Small intestine (tissue), 16 donors: ENCODE data around the gene IRS2. TPM values are rescaled to one million over a fixed set of nuclear protein-coding genes. Genes with fewer than 3 reads are reported as not detected.
"Not testable (repeated sequence)": the region's sequence is repeated elsewhere in the genome, so short reads cannot be mapped to it uniquely, and the experiment has no call there.

Source experiments
- DNase-seq, 2 donors: peaks; one replicate each; pipeline versions ENCODE4 v3.0.0 to v3.0.0-alpha.2; 2013
- FAIRE-seq: peaks from 2 replicates; lab custom pipeline; 2012; peaks lifted over from hg19 to GRCh38; lab: Jason Lieb, UNC
- H3K27ac ChIP-seq, 3 donors: one replicate each; pipeline ENCODE4 v1.5.1; 2013; ENCODE audit warnings: low read length in 2 of 3, mild to moderate bottlenecking in 2 of 3, control low read depth in 1 of 3, inconsistent platforms in 1 of 3, low read depth in 1 of 3, moderate library complexity in 1 of 3
- H3K27me3 ChIP-seq, 3 donors: one replicate each; pipeline ENCODE4 v1.6.1; 2013; ENCODE audit warnings: low read length in 3 of 3, inconsistent platforms in 1 of 3; ENCODE audit not compliant: control insufficient read depth in 3 of 3, insufficient read depth in 3 of 3
- H3K36me3 ChIP-seq, 3 donors: one replicate each; pipeline ENCODE4 v1.6.1; 2013; ENCODE audit warnings: low read length in 3 of 3, inconsistent platforms in 1 of 3, low read depth in 1 of 3, mild to moderate bottlenecking in 1 of 3, moderate library complexity in 1 of 3; ENCODE audit not compliant: control insufficient read depth in 3 of 3, insufficient read depth in 2 of 3
- H3K4me1 ChIP-seq, 3 donors: one replicate each; pipeline ENCODE4 v1.6.1; 2013; ENCODE audit warnings: low read length in 2 of 3, inconsistent platforms in 1 of 3, low read depth in 1 of 3, mild to moderate bottlenecking in 1 of 3, moderate library complexity in 1 of 3; ENCODE audit not compliant: control insufficient read depth in 3 of 3, insufficient read depth in 2 of 3
- H3K4me3 ChIP-seq, 3 donors: one replicate each; pipeline ENCODE4 v1.5.1; 2013; ENCODE audit warnings: low read length in 3 of 3, control low read depth in 1 of 3, inconsistent platforms in 1 of 3, low read depth in 1 of 3, mild to moderate bottlenecking in 1 of 3, moderate library complexity in 1 of 3
- H3K9me3 ChIP-seq, 2 donors: one replicate each; pipeline ENCODE4 v1.6.1; 2013; ENCODE audit warnings: low read depth in 1 of 2, low read length in 1 of 2; ENCODE audit not compliant: control insufficient read depth in 2 of 2, insufficient read depth in 1 of 2
- WGBS, 3 donors: extraction: QIAGEN DNeasy Blood & Tissue Kit; methylation state at CpG; one replicate each; pipeline ENCODE4 v1.1.7; 2013; 5-methylcytosine and 5-hydroxymethylcytosine counted together
- long read RNA-seq, 10 donors: transcript quantifications; one replicate each; lab custom pipeline, GENCODE V29; 2026
- polyA plus RNA-seq, 4 donors: library from polyadenylated mRNA; stranded (reverse) in 3 of 4; unstranded in 1 of 4; fragments of 200-250 nt in 3 of 4; fragments of 120-200 nt in 1 of 4; gene quantifications; one replicate each; pipeline versions ENCODE4 v1.2.1 to v1.2.3, GENCODE V29; 2013
- donor health status: healthy with polysubstance abuse.
- donor health status: control.
- donor health status: control.
- donor health status: Bipolar disorder and iron deficiency.
- donor health status: healthy.

Gene IRS2
- 10 to 100 TPM in 1 of 4 donors, 1 to 10 TPM in 3; 3.8 to 16.2 (median 5.0) TPM for polyA plus RNA-seq
- long read RNA-seq, donor 1, result 0 reads
- long read RNA-seq, donor 2, full-length matches to known transcripts, result 1 of 1 reads
- long read RNA-seq, donor 2, partial matches to known transcripts, result 0 of 1 reads
- long read RNA-seq, donor 2, other reads (novel, unspliced or antisense), result 0 of 1 reads
- long read RNA-seq, donor 3, full-length matches to known transcripts, result 2 of 2 reads
- long read RNA-seq, donor 3, partial matches to known transcripts, result 0 of 2 reads
- long read RNA-seq, donor 3, other reads (novel, unspliced or antisense), result 0 of 2 reads
- long read RNA-seq, donor 4, result 0 reads
- long read RNA-seq, donor 5, full-length matches to known transcripts, result 3 of 3 reads
- long read RNA-seq, donor 5, partial matches to known transcripts, result 0 of 3 reads
- long read RNA-seq, donor 5, other reads (novel, unspliced or antisense), result 0 of 3 reads
- long read RNA-seq, donor 6, full-length matches to known transcripts, result 3 of 3 reads
- long read RNA-seq, donor 6, partial matches to known transcripts, result 0 of 3 reads
- long read RNA-seq, donor 6, other reads (novel, unspliced or antisense), result 0 of 3 reads
- long read RNA-seq, donor 7, result 0 reads
- long read RNA-seq, donor 8, result 0 reads
- long read RNA-seq, donor 9, full-length matches to known transcripts, result 2 of 2 reads
- long read RNA-seq, donor 9, partial matches to known transcripts, result 0 of 2 reads
- long read RNA-seq, donor 9, other reads (novel, unspliced or antisense), result 0 of 2 reads
- long read RNA-seq, donor 10, full-length matches to known transcripts, result 8 of 8 reads
- long read RNA-seq, donor 10, partial matches to known transcripts, result 0 of 8 reads
- long read RNA-seq, donor 10, other reads (novel, unspliced or antisense), result 0 of 8 reads

GRCh38 chr13:109786457-109787134, at the start of gene IRS2:
Gene IRS2, minus strand, starts transcription at chr13:109786583. Its CDS starts 530 bp downstream, at chr13:109786053.
- Histone ChIP-seq H3K4me1 (peaks cover 2 to 7% (median 4%) of the 10 kb centered on the region in 3 donors), H3K36me3 (peaks cover 0 to 20% (median 4%) of the 10 kb centered on the region in 3 donors), H3K27ac (peak within 1 kb of the TSS; percentile 74 to 89 (median 81)), H3K27me3 (peaks cover 0 to 8% (median 2%) of the 10 kb centered on the region in 3 donors), H3K9me3 (no peaks in the 10 kb centered on the region), H3K4me3 (peak within 1 kb of the TSS; percentile 51 to 95 (median 70))
- whole genome bisulfite sequencing, 3 donors, result 1% methylated on average over 17 to 98 of the region's 98 CpGs
- no peak for FAIRE-seq
- DNase-seq, result peak; percentile 92 to 97

DNA sequence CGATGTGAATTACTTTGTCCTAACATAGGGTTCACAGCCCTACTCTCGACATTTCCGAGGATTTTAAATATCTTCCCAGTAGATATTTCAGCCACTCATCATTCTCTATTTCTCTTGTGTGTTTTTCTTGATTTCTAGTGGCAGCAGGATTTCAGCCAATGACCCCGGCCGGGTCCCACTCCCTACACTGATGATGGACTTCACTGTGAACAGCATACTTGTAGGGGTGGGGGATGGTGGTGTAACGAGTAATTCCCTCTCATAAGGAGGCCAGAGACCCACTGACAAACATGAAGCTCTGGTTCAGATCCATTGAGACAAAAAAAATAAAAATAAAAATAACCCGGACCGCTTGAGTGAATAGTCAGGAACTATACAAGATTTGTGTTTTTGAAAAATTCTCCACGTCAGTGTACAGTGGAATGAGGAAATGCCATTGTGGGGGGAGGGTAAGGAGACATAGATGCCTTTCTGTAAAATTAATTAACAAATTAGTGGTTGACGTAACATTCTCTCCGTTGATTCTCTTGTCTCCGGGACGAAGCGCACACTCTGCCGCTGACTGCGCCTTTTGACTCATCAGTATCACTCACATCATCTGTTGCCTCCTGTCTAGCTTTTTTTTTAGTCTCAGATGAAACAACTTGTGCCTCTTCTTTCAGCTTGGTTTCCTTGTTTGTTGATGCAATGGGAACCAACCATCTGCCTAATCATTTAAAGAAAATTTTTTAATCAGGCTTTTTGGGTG, 48.8 kb upstream of the IRS2 start:
- DNase-seq, result no peak
- Histone ChIP-seq H3K36me3 (no peaks in the 10 kb centered on the region), H3K27ac (no peak overlapping the region), H3K27me3 (peaks cover 0 to 2% (median 0%) of the 10 kb centered on the region in 3 donors), H3K4me1 (peaks cover 0 to 12% (median 0%) of the 10 kb centered on the region in 3 donors), H3K4me3 (no peak overlapping the region), H3K9me3 (peaks cover 0 to 2% of the 10 kb centered on the region in 2 donors)
- WGBS, 3 donors, result 78 to 91% (median 84%) methylated on average over 16 of the region's 16 CpGs
- FAIRE-seq, result no peak

GRCh38 chr13:109833940-109834339, 47.6 kb upstream of the IRS2 start:
- no peaks in the 10 kb centered on the region for H3K36me3 ChIP-seq
- H3K4me1 ChIP-seq, result peaks cover 0 to 12% (median 0%) of the 10 kb centered on the region in 3 donors
- no peak overlapping the region for H3K27ac ChIP-seq
- WGBS, 3 donors, result 85 to 93% (median 92%) methylated on average over 5 of the region's 5 CpGs
- H3K4me3 ChIP-seq, result no peak overlapping the region
- FAIRE-seq, result no peak
- peaks cover 0 to 2% of the 10 kb centered on the region in 2 donors for H3K9me3 ChIP-seq
- no peak for DNase-seq
- H3K27me3 ChIP-seq, result peaks cover 0 to 2% (median 0%) of the 10 kb centered on the region in 3 donors

DNA sequence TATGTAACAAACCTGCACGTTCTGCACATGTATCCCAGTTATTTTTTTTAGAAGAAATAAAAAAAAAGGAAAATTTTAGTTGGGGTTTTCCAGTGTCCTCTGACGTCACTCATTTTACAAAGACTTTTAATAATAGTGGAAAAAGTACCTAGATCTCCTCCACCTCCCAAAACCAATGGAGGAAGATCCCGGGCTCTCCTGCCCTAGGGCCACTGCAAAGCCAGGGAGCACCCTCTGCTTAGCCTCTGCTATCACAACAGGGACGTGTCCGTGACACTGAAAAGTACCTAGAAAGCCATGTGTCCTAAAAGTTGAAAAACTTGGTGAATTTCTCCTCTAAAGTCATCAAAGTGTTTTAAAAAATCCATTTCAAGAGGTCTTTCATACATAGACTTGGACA, 46.7 kb upstream of the IRS2 start:
- DNase-seq (no peak), FAIRE-seq (no peak)
- Histone ChIP-seq H3K36me3 (no peaks in the 10 kb centered on the region), H3K4me1 (peaks cover 0 to 12% (median 0%) of the 10 kb centered on the region in 3 donors), H3K9me3 (peaks cover 0 to 2% of the 10 kb centered on the region in 2 donors), H3K27me3 (peaks cover 0 to 2% (median 0%) of the 10 kb centered on the region in 3 donors), H3K4me3 (no peak overlapping the region), H3K27ac (no peak overlapping the region)
- WGBS, 3 donors, result 86 to 90% (median 87%) methylated on average over 5 of the region's 5 CpGs

DNA sequence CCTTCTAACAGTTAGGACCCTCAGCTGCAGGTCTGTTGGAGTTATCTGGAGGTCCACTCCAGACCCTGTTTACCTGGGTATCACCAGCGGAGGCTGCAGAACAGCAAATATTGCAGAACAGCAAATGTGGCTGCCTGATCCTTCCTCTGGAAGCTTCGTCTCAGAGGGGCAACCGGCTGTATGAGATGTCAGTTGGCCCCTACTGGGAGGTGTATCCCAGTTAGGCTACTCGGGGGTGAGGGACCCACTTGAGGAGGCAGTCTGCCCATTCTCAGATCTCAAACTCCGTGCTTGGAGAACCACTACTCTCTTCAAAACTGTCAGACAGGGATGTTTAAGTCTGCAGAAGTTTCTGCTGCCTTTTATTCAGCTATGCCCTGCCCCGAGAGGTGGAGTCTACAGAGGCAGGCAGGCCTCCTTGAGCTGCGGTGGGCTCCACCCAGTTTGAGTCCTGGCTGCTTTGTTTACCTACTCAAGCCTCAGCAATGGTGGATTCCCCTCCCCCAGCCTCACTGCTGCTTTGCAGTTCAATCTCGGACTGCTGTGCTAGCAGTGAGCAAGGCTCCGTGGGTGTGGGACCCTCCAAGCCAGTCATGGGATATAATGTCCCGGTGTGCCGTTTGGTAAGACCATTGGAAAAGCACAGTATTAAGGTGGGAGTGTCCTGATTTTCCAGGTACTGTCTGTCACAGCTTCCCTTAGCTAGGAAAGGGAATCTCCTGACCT, 42.4 kb upstream of the IRS2 start:
- not testable (repeated sequence) for H3K27ac ChIP-seq, H3K4me3 ChIP-seq, H3K4me1 ChIP-seq, DNase-seq, H3K9me3 ChIP-seq, FAIRE-seq, H3K36me3 ChIP-seq, H3K27me3 ChIP-seq
- WGBS, 3 donors, result 88 to 94% (median 90%) methylated on average over 11 of the region's 11 CpGs

GRCh38 chr13:109823201-109823600, 36.8 kb upstream of the IRS2 start:
- H3K4me1 ChIP-seq, H3K36me3 ChIP-seq, FAIRE-seq, H3K4me3 ChIP-seq, DNase-seq, H3K27me3 ChIP-seq, H3K27ac ChIP-seq, H3K9me3 ChIP-seq: not testable (repeated sequence)
- WGBS, 3 donors, result 85 to 93% (median 90%) methylated on average over 6 of the region's 6 CpGs

GRCh38 chr13:109821103-109821502, 34.7 kb upstream of the IRS2 start:
- H3K36me3 ChIP-seq, result no peaks in the 10 kb centered on the region
- H3K4me1 ChIP-seq, result no peaks in the 10 kb centered on the region
- no peak overlapping the region for H3K4me3 ChIP-seq
- H3K9me3 ChIP-seq, result no peaks in the 10 kb centered on the region
- H3K27ac ChIP-seq, result no peak overlapping the region
- H3K27me3 ChIP-seq, result peaks cover 0 to 6% (median 0%) of the 10 kb centered on the region in 3 donors
- FAIRE-seq (no peak), DNase-seq (no peak)
- 26 to 33% (median 31%) methylated on average over 3 of the region's 3 CpGs for WGBS, 3 donors
